Calu3 (cell line): ENCODE data around the gene NTM. TPM values are rescaled to one million over a fixed set of nuclear protein-coding genes. Genes with fewer than 3 reads are reported as not detected.

ENCODE experiments used
- BruUV-seq: library from RNA; stranded (reverse); fragments of 400-500 nt; replicated peaks from 2 replicates; lab custom pipeline; 2021; lab: Mats Ljungman, UMichigan
- CTCF ChIA-PET: fragments of 300-600 bp; sonication (Branson Sonifier 250); formaldehyde crosslinking; loops from one replicate; lab custom pipeline; 2022; ENCODE audit warnings: antibody characterized with exemption; lab: Charles Lee
- DNase-seq: peaks from one replicate; pipeline ENCODE4 v3.0.0; 2022
- H3K27ac Mint-ChIP-seq: one replicate; pipeline ENCODE4 v1.8.0; 2022; ENCODE audit warnings: mixed read lengths; ENCODE audit not compliant: unreplicated experiment
- H3K27me3 Mint-ChIP-seq: one replicate; pipeline ENCODE4 v1.8.0; 2022; ENCODE audit warnings: mixed read lengths; ENCODE audit not compliant: unreplicated experiment
- H3K36me3 Mint-ChIP-seq: one replicate; pipeline ENCODE4 v1.8.0; 2022; ENCODE audit warnings: mild to moderate bottlenecking, moderate library complexity, mixed read lengths; ENCODE audit not compliant: insufficient read depth, unreplicated experiment
- H3K4me1 Mint-ChIP-seq: one replicate; pipeline ENCODE4 v1.8.0; 2022; ENCODE audit warnings: mild to moderate bottlenecking, low read depth, mixed read lengths; ENCODE audit not compliant: unreplicated experiment
- H3K4me3 Mint-ChIP-seq: one replicate; pipeline ENCODE4 v1.8.0; 2022; ENCODE audit warnings: mild to moderate bottlenecking, low read depth, moderate library complexity, mixed read lengths; ENCODE audit not compliant: unreplicated experiment
- H3K9me3 Mint-ChIP-seq: one replicate; pipeline ENCODE4 v1.8.0; 2022; ENCODE audit warnings: low read depth, mixed read lengths; ENCODE audit not compliant: unreplicated experiment
- CTCF ChIP-seq: fragments of 200-600 bp; IDR thresholded peaks from one replicate; pipeline ENCODE4 v1.8.0; 2022; ENCODE audit warnings: antibody characterized with exemption; ENCODE audit not compliant: unreplicated experiment
- intact Hi-C: fragments of 100-400 bp; cut with micrococcal nuclease; formaldehyde crosslinking; loops from one replicate; pipeline ENCODE4 v1.10.0; 2022; ENCODE audit not compliant: unreplicated experiment
- total RNA-seq: library from RNA; stranded (reverse); gene quantifications from 2 replicates; pipeline ENCODE4 v1.2.3, GENCODE V29; 2022

Gene NTM
- total RNA-seq, 1 experiment from 2014 or later, result not detected

GRCh38 chr11:131859538-131860210 lies 489.3 kb downstream of the NTM start:
- intact Hi-C loops, result no loop called here
- Mint-ChIP-seq H3K27me3 (no peaks in the 10 kb centered on the region), H3K4me3 (no peak overlapping the region), H3K27ac (no peak overlapping the region), H3K9me3 (peaks cover 7% of the 10 kb centered on the region), H3K4me1 (no peaks in the 10 kb centered on the region), H3K36me3 (no peaks in the 10 kb centered on the region)
- DNase-seq, result no peak
- no TSS peak for BruUV-seq
- no peak for TF ChIP-seq CTCF
- CTCF ChIA-PET, result no interaction called here

GRCh38 chr11:131864228-131864627 lies 493.8 kb downstream of the NTM start:
- H3K4me3 Mint-ChIP-seq, result no peak overlapping the region
- CTCF ChIA-PET, result no interaction called here
- no peaks in the 10 kb centered on the region for H3K27me3 Mint-ChIP-seq
- H3K36me3 Mint-ChIP-seq, result no peaks in the 10 kb centered on the region
- TF ChIP-seq CTCF, result no peak
- BruUV-seq, result no TSS peak
- H3K9me3 Mint-ChIP-seq, result peaks cover 22% of the 10 kb centered on the region
- no peak for DNase-seq
- no peaks in the 10 kb centered on the region for H3K4me1 Mint-ChIP-seq
- no peak overlapping the region for H3K27ac Mint-ChIP-seq
- intact Hi-C loops, result no loop called here

GRCh38 chr11:131865860-131866259 lies 495.4 kb downstream of the NTM start:
- no peak overlapping the region for H3K4me3 Mint-ChIP-seq
- no peaks in the 10 kb centered on the region for H3K36me3 Mint-ChIP-seq
- H3K4me1 Mint-ChIP-seq, result no peaks in the 10 kb centered on the region
- no peak for DNase-seq
- BruUV-seq, result no TSS peak
- CTCF ChIA-PET, result no interaction called here
- intact Hi-C loops, result no loop called here
- H3K9me3 Mint-ChIP-seq, result peaks cover 19% of the 10 kb centered on the region
- H3K27me3 Mint-ChIP-seq, result no peaks in the 10 kb centered on the region
- H3K27ac Mint-ChIP-seq, result no peak overlapping the region
- no peak for TF ChIP-seq CTCF

- H3K36me3 Mint-ChIP-seq, result no peaks in the 10 kb centered on the region
- no peaks in the 10 kb centered on the region for H3K4me1 Mint-ChIP-seq
- DNase-seq, result no peak
- BruUV-seq, result no TSS peak
- no peaks in the 10 kb centered on the region for H3K27me3 Mint-ChIP-seq
- H3K4me3 Mint-ChIP-seq, result no peak overlapping the region
- CTCF ChIA-PET, result no interaction called here
- peaks cover 21% of the 10 kb centered on the region for H3K9me3 Mint-ChIP-seq
- no peak overlapping the region for H3K27ac Mint-ChIP-seq
- intact Hi-C loops, result no loop called here
- no peak for TF ChIP-seq CTCF
Measured at GRCh38 chr11:131866535-131867400, 496.4 kb downstream of the NTM start.
